H1 (cell line): ENCODE measurements around the gene NPL. TPM values are rescaled to one million over a fixed set of nuclear protein-coding genes. Genes with fewer than 3 reads are reported as not detected.

ENCODE experiments used
- CTCF ChIA-PET: fragments of 300-600 bp; sonication (Branson Sonifier 250); formaldehyde crosslinking; loops from one replicate; lab custom pipeline; 2021; ENCODE audit not compliant: partially characterized antibody; lab: Charles Lee
- POLR2A ChIA-PET: fragments of 300-600 bp; sonication (Branson Sonifier 250); formaldehyde crosslinking; loops from one replicate; lab custom pipeline; 2021; ENCODE audit warnings: inconsistent platforms; ENCODE audit not compliant: partially characterized antibody; lab: Charles Lee
- DNase-seq, 2 experiments: peaks; one replicate each; pipeline versions ENCODE4 v3.0.0 to v3.0.0-alpha.2; 2010 to 2022; ENCODE audit warnings: low spot score in 2 of 2, low read depth in 1 of 2, mixed read lengths in 1 of 2
- FAIRE-seq: peaks from 2 replicates; lab custom pipeline; 2011; peaks lifted over from hg19 to GRCh38; lab: Jason Lieb, UNC
- H2AFZ ChIP-seq: 2 replicates; pipeline ENCODE4 v1.8.1; 2012; ENCODE audit warnings: low read length, inconsistent platforms
- H2AK5ac ChIP-seq: 2 replicates; pipeline ENCODE4 v1.6.1; 2013; ENCODE audit warnings: low read depth, low read length
- H2BK120ac ChIP-seq: replicated peaks from 2 replicates; pipeline ENCODE3; 2013; ENCODE audit warnings: low read depth, low read length, inconsistent platforms
- H2BK12ac ChIP-seq: 2 replicates; pipeline ENCODE4 v1.6.1; 2013; ENCODE audit warnings: low read depth, low read length
- H2BK15ac ChIP-seq: 2 replicates; pipeline ENCODE4 v1.6.1; 2013; ENCODE audit warnings: low read length
- H2BK20ac ChIP-seq: 2 replicates; pipeline ENCODE4 v1.6.1; 2013; ENCODE audit warnings: low read length
- H2BK5ac ChIP-seq: 2 replicates; pipeline ENCODE4 v1.6.1; 2013; ENCODE audit warnings: low read depth, low read length
- H3K14ac ChIP-seq: 2 replicates; pipeline ENCODE4 v1.6.1; 2013; ENCODE audit warnings: inconsistent platforms; ENCODE audit not compliant: insufficient read length
- H3K18ac ChIP-seq: 2 replicates; pipeline ENCODE4 v1.6.1; 2013; ENCODE audit warnings: low read length; ENCODE audit errors: extremely low read depth
- H3K23ac ChIP-seq: 2 replicates; pipeline ENCODE4 v1.6.1; 2013; ENCODE audit warnings: inconsistent platforms; ENCODE audit not compliant: insufficient read length
- H3K23me2 ChIP-seq: 2 replicates; pipeline ENCODE4 v1.6.1; 2013; ENCODE audit warnings: low read depth, low read length
- H3K27ac ChIP-seq: 2 replicates; pipeline ENCODE4 v1.6.1; 2011; ENCODE audit warnings: low read depth, low read length, inconsistent platforms
- H3K27me3 ChIP-seq, 4 experiments: replicated peaks in 1 of 4; 1 replicate in 1 of 4; 2 replicates in 3 of 4; pipeline versions ENCODE4 v1.6.1 to v1.8.1; 2011 to 2013; ENCODE audit warnings: low read length in 3 of 4, mild to moderate bottlenecking in 3 of 4, inconsistent platforms in 2 of 4, mixed read lengths in 2 of 4, moderate library complexity in 1 of 4; ENCODE audit not compliant: control insufficient read depth in 3 of 4, insufficient read depth in 3 of 4; ENCODE audit errors: extremely low read depth in 1 of 4
- H3K36me3 ChIP-seq, 4 experiments: 2 replicates each; pipeline versions ENCODE4 v1.6.1 to v1.8.1; 2011 to 2013; ENCODE audit warnings: mild to moderate bottlenecking in 4 of 4, low read length in 3 of 4, moderate library complexity in 2 of 4, control low read depth in 1 of 4, inconsistent platforms in 1 of 4; ENCODE audit not compliant: insufficient read depth in 4 of 4, control insufficient read depth in 2 of 4
- H3K4ac ChIP-seq: replicated peaks from 2 replicates; pipeline ENCODE3; 2013; ENCODE audit warnings: low read length, low read depth, mixed read lengths, inconsistent platforms; ENCODE audit not compliant: insufficient read length
- H3K4me1 ChIP-seq, 4 experiments: replicated peaks in 1 of 4; 1 replicate in 1 of 4; 2 replicates in 3 of 4; pipeline versions ENCODE4 v1.6.1 to v1.8.1; 2011 to 2013; ENCODE audit warnings: low read length in 3 of 4, inconsistent platforms in 2 of 4, mixed read lengths in 1 of 4; ENCODE audit not compliant: insufficient read depth in 4 of 4, control insufficient read depth in 3 of 4
- H3K4me2 ChIP-seq, 2 experiments: 2 replicates each; pipeline versions ENCODE4 v1.6.1 to v1.8.1; 2011 to 2013; ENCODE audit warnings: low read depth in 2 of 2, low read length in 2 of 2, control low read depth in 1 of 2, inconsistent platforms in 1 of 2, mild to moderate bottlenecking in 1 of 2; ENCODE audit not compliant: insufficient read depth in 1 of 2
- H3K4me3 ChIP-seq, 4 experiments: fragments of 200-600, 300-600 bp in 1 of 4; sonication (generic), shearing (Covaris generic), sonication (Bioruptor Twin) in 1 of 4; 2 replicates each; pipeline versions ENCODE4 v1.5.1 to v1.8.1; 2011 to 2016; ENCODE audit warnings: low read length in 4 of 4, low read depth in 3 of 4, control low read depth in 2 of 4, inconsistent platforms in 2 of 4, mild to moderate bottlenecking in 2 of 4, mixed read lengths in 1 of 4, moderate library complexity in 1 of 4; ENCODE audit not compliant: insufficient read depth in 2 of 4; ENCODE audit errors: extremely low read depth in 1 of 4
- H3K56ac ChIP-seq: replicated peaks from 2 replicates; pipeline ENCODE3; 2013; ENCODE audit warnings: low read depth, mild to moderate bottlenecking, mixed read lengths, low read length, inconsistent platforms; ENCODE audit not compliant: insufficient read length
- H3K79me1 ChIP-seq: 2 replicates; pipeline ENCODE4 v1.6.1; 2013; ENCODE audit warnings: low read depth, low read length, control low read depth
- H3K79me2 ChIP-seq, 2 experiments: 2 replicates each; pipeline versions ENCODE4 v1.6.1 to v1.8.1; 2012 to 2013; ENCODE audit warnings: low read length in 2 of 2, mild to moderate bottlenecking in 2 of 2, inconsistent platforms in 1 of 2; ENCODE audit not compliant: insufficient read depth in 2 of 2, control insufficient read depth in 1 of 2
- H3K9ac ChIP-seq, 4 experiments: replicated peaks in 1 of 4; 1 replicate in 1 of 4; 2 replicates in 3 of 4; pipeline versions ENCODE4 v1.6.1 to v1.8.1; 2011 to 2013; ENCODE audit warnings: low read depth in 3 of 4, low read length in 3 of 4, control low read depth in 2 of 4, mild to moderate bottlenecking in 2 of 4, moderate library complexity in 2 of 4, inconsistent platforms in 1 of 4; ENCODE audit errors: extremely low read depth in 1 of 4
- H3K9me3 ChIP-seq, 2 experiments: 2 replicates each; pipeline versions ENCODE4 v1.6.1 to v1.8.1; 2012 to 2013; ENCODE audit warnings: mild to moderate bottlenecking in 2 of 2, moderate library complexity in 2 of 2, control low read depth in 1 of 2, inconsistent platforms in 1 of 2, low read depth in 1 of 2, low read length in 1 of 2, mixed read lengths in 1 of 2; ENCODE audit not compliant: insufficient read depth in 2 of 2
- H4K20me1 ChIP-seq, 2 experiments: replicated peaks in 1 of 2; 2 replicates each; pipeline versions ENCODE3 to v1.8.1; 2011 to 2013; ENCODE audit warnings: inconsistent platforms in 2 of 2, low read length in 2 of 2, mild to moderate bottlenecking in 1 of 2; ENCODE audit not compliant: insufficient read depth in 2 of 2, control insufficient read depth in 1 of 2
- H4K5ac ChIP-seq: 2 replicates; pipeline ENCODE4 v1.6.1; 2013; ENCODE audit warnings: low read length, low read depth, mixed read lengths, inconsistent platforms; ENCODE audit not compliant: insufficient read length
- H4K8ac ChIP-seq: 2 replicates; pipeline ENCODE4 v1.8.0; 2013; ENCODE audit warnings: mild to moderate bottlenecking, moderate library complexity, low read length, inconsistent platforms; ENCODE audit not compliant: insufficient read depth; ENCODE audit errors: extremely low read depth
- H4K91ac ChIP-seq: replicated peaks from 2 replicates; pipeline ENCODE3; 2013; ENCODE audit warnings: low read length, mixed read lengths, inconsistent platforms; ENCODE audit not compliant: insufficient read length
- BCL11A ChIP-seq, 2 experiments: IDR thresholded peaks; one replicate each; pipeline ENCODE4 v1.6.1; 2011; ENCODE audit warnings: low read depth in 2 of 2, low read length in 2 of 2, mild to moderate bottlenecking in 2 of 2
- JUN ChIP-seq: IDR thresholded peaks from 2 replicates; pipeline ENCODE4 v1.6.1; 2011; ENCODE audit warnings: low read depth, mild to moderate bottlenecking, improper control_type of control experiment, low read length
- POLR2AphosphoS5 ChIP-seq: IDR thresholded peaks from 2 replicates; pipeline ENCODE4 v1.6.1; 2011; ENCODE audit warnings: low read depth, low read length
- SIX5 ChIP-seq: IDR thresholded peaks from 2 replicates; pipeline ENCODE4 v1.6.1; 2011; ENCODE audit warnings: mild to moderate bottlenecking, low read depth, low read length
- WGBS, 2 experiments: shearing (Covaris generic) in 1 of 2; methylation state at CpG; one replicate each; pipeline versions ENCODE4 v1.1.6 to v1.1.7; 2013 to 2015; ENCODE audit warnings: low lambda C conversion rate in 2 of 2, mixed read lengths in 2 of 2, inconsistent platforms in 1 of 2, low coverage in 1 of 2, missing lambda C conversion rate in 1 of 2; ENCODE audit not compliant: insufficient replicate concordance in 2 of 2, insufficient coverage in 1 of 2, insufficient read length in 1 of 2; ENCODE audit errors: extremely low coverage in 1 of 2, missing lambda C conversion rate in 1 of 2; 5-methylcytosine and 5-hydroxymethylcytosine counted together
- polyA plus RNA-seq, 7 experiments: library from polyadenylated mRNA; depleted of rRNA in 3 of 7; stranded (reverse) in 5 of 7; unstranded in 2 of 7; fragments of >200 nt in 5 of 7; fragments of 200-250 nt in 2 of 7; gene quantifications; 1 replicate in 5 of 7; 2 replicates in 1 of 7; 4 replicates in 1 of 7; pipeline versions ENCODE4 v1.2.1 to v1.2.3, GENCODE V29; 2011 to 2013; ENCODE audit warnings: missing spikeins in 2 of 7, mixed read lengths in 2 of 7
- total RNA-seq: library from RNA; stranded (reverse); fragmentation: NEBNext Ultra II Directional; extraction: Animal tissue kit (Norgen Biotek cat#: 25700); gene quantifications from 2 replicates; pipeline ENCODE4 v1.2.1, GENCODE V29; 2021

The NPL gene
- total and polyA plus RNA-seq, 2 of the 8 experiments (the other 6 are each of a cell fraction or from before 2014, with no cell fraction given), result 2.2 to 4.4 TPM

- Histone ChIP-seq H3K14ac (no peak overlapping the region), H2BK5ac (no peak overlapping the region), H4K91ac (no peak overlapping the region), H4K8ac (no peak overlapping the region), H3K79me2 (no peaks in the 10 kb centered on the region), H3K79me1 (no peaks in the 10 kb centered on the region), H3K36me3 (no peaks in the 10 kb centered on the region), H3K4me3 (no peak overlapping the region), H3K18ac (no peak overlapping the region), H3K9me3 (no peaks in the 10 kb centered on the region), H3K23ac (no peak overlapping the region), H3K4ac (no peak overlapping the region), H2AFZ (0 out of 2 replicates have a peak overlapping the region, but pooled peaks have one; percentile 51), H3K23me2 (no peaks in the 10 kb centered on the region), H4K5ac (no peak overlapping the region)
- CTCF ChIA-PET, result interaction anchor here (0.8 to 8.1 kb wide), 10 partner anchors 9 to 154 kb away, joined by 3 to 48 read pairs (median 3); no protein-coding TSS in a partner anchor
- DNase-seq, result no peak
- WGBS, 2 experiments, result 88% methylated on average over 4 of the region's 4 CpGs; no CpG with 5 or more reads in 1 of the 2 experiments
- TF ChIP-seq BCL11A (IDR thresholded peaks at IDR 0.05; ENCODE audit: low read depth in 2 of 2, low read length in 2 of 2), result no peak
- TF ChIP-seq SIX5, result no peak
- TF ChIP-seq POLR2AphosphoS5, result no peak
- TF ChIP-seq JUN, result no peak
- TF ChIP-seq, all 59 proteins: peak for 0
- Histone ChIP-seq H2BK20ac (no peak overlapping the region), H3K4me2 (no peak overlapping the region), H2BK15ac (no peak overlapping the region), H3K27me3 (no peaks in the 10 kb centered on the region), H3K56ac (no peak overlapping the region), H2BK12ac (no peak overlapping the region), H3K9ac (no peak overlapping the region), H3K27ac (no peak overlapping the region), H4K20me1 (no peaks in the 10 kb centered on the region), H3K4me1 (no peaks in the 10 kb centered on the region), H2AK5ac (no peak overlapping the region), H2BK120ac (no peak overlapping the region)
- POLR2A ChIA-PET, result no interaction called here
- no peak for FAIRE-seq
Measured at GRCh38 chr1:182754543-182755314, 34.8 kb upstream of the NPL start.
